ENCODE results near the gene BAZ1A.

GRCh38 chr14:34796902-34797301 lies 78.3 kb downstream of the BAZ1A start:
- TF ChIP-seq CTCF (IDR thresholded peaks at IDR 0.05) = no peak
- TF ChIP-seq POLR2A (IDR thresholded peaks at IDR 0.05) = no peak

All from prostate gland (tissue), 2 donors.